ENCODE measurements around the gene LRRC34.
A peak's percentile ranks its signal among the peaks of the same experiment; 100 is the strongest.

LRRC34 gene

DNA sequence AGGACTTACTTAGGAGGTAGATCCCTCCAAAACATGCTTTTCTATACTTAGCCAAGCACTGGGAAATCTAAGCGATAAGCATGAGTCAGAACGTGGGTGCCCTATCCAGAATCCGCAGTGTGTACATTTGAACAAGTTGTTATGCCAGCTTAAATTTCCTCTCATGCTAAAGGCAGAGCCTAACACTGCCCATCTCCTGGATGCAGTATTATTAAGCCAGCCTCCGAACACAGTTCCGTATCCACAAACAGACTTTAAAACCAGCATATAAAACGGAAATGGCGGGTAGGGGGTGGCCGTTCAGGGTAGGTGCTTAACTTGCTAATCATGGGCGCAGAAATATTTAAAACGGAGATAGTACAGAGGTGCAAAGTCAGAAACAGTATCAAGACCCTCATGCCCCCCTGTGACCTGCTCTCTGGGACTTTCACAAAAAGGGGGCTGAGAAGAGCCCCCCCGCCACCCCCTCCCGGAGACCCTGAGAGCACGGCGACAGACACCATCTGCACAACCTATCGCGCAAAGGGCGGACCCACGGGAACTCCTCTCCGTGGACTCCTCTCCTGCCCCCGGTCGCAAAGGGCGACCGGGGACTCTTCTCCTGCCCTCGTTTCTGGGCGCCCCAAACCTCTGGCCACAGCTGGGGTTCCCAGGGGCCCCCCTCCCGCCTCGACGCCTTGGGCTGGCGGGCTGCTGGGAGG, 923 bp downstream of the LRRC34 start:
- Histone ChIP-seq H3K4me1 (no peaks in the 10 kb centered on the region), H3K9ac (peak overlapping the region; percentile 67), H2AFZ (peak overlapping the region; percentile 98), H3K27me3 (ENCODE audit: control insufficient read depth, insufficient read depth, low read length) (no peaks in the 10 kb centered on the region), H3K4me2 (ENCODE audit: low read length) (peak overlapping the region; percentile 72), H3K36me3 (ENCODE audit: control insufficient read depth, insufficient read depth, low read length) (no peaks in the 10 kb centered on the region), H3K9me3 (ENCODE audit: control insufficient read depth, low read length) (no peaks in the 10 kb centered on the region), H3K4me3 (ENCODE audit: low read depth, low read length) (peak overlapping the region; percentile 41), H3K79me2 (no peaks in the 10 kb centered on the region), H3K27ac (peak overlapping the region; percentile 77)
- TF ChIP-seq, protein P1, sequence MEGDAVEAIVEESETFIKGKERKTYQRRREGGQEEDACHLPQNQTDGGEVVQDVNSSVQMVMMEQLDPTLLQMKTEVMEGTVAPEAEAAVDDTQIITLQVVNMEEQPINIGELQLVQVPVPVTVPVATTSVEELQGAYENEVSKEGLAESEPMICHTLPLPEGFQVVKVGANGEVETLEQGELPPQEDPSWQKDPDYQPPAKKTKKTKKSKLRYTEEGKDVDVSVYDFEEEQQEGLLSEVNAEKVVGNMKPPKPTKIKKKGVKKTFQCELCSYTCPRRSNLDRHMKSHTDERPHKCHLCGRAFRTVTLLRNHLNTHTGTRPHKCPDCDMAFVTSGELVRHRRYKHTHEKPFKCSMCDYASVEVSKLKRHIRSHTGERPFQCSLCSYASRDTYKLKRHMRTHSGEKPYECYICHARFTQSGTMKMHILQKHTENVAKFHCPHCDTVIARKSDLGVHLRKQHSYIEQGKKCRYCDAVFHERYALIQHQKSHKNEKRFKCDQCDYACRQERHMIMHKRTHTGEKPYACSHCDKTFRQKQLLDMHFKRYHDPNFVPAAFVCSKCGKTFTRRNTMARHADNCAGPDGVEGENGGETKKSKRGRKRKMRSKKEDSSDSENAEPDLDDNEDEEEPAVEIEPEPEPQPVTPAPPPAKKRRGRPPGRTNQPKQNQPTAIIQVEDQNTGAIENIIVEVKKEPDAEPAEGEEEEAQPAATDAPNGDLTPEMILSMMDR (IDR thresholded peaks at IDR 0.05), result no peak

DNA sequence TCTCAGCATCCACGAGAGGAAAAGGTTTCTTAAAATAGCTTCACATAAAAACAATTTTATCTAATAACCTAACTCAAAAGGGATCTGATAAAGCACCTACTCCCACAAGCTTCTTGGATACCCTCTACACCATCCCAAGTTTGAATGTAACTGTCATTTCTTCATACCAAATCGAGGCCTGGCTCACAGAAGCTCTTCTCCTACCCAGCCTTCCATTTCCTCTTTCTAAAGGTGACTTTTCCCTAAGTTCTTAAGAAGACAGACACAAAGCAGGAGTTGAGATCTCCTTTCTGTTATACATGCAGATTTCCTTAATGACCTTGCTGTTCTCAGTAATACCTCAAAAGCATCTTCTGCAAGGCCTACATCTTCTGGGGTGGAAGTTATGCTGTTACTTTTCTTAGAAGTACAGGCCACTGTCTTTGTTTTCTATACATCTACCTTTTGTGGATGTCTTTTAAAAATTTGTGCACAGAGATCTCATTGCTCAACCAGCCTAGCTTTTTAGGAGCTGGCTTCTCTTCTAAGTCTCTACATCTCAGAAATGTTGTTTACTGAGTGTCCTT, 3.4 kb downstream of the LRRC34 start:
- Histone ChIP-seq H3K36me3 (ENCODE audit: control insufficient read depth, insufficient read depth, low read length) (no peaks in the 10 kb centered on the region), H3K27ac (no peak overlapping the region), H3K4me2 (ENCODE audit: low read length) (no peak overlapping the region), H3K4me3 (ENCODE audit: low read depth, low read length) (no peak overlapping the region), H3K9ac (no peak overlapping the region), H3K79me2 (no peaks in the 10 kb centered on the region), H3K9me3 (ENCODE audit: control insufficient read depth, low read length) (no peaks in the 10 kb centered on the region), H3K4me1 (no peaks in the 10 kb centered on the region), H2AFZ (peak overlapping the region; percentile 43), H3K27me3 (ENCODE audit: control insufficient read depth, insufficient read depth, low read length) (no peaks in the 10 kb centered on the region)
- TF ChIP-seq, protein P1 (IDR thresholded peaks at IDR 0.05), result no peak

DNA sequence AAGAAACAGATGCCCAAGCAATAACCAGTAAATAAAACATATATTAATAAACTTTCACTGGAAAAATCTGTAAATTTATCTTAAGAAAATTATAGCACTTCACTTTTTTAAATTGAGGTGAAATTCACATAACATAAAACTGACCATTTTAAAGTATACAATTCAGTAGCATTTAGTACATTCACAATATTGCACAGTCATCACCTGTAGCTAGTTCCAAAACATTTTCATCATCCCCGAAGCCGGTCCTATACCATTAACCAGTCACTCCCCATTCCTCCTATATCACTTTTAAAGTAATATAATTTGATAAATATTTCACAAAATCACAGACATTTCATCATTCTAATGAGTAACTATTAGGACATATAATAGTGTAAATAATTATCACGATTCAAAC, 8.0 kb downstream of the LRRC34 start:
- no peak overlapping the region for H3K9ac ChIP-seq
- H3K36me3 ChIP-seq (ENCODE audit: control insufficient read depth, insufficient read depth, low read length), result no peaks in the 10 kb centered on the region
- TF ChIP-seq, protein P1 (IDR thresholded peaks at IDR 0.05), result no peak
- no peaks in the 10 kb centered on the region for H3K9me3 ChIP-seq (ENCODE audit: control insufficient read depth, low read length)
- H3K27me3 ChIP-seq (ENCODE audit: control insufficient read depth, insufficient read depth, low read length), result no peaks in the 10 kb centered on the region
- H3K4me1 ChIP-seq, result no peaks in the 10 kb centered on the region
- no peak overlapping the region for H3K4me2 ChIP-seq (ENCODE audit: low read length)
- H2AFZ ChIP-seq, result no peak overlapping the region
- H3K27ac ChIP-seq, result no peak overlapping the region
- no peaks in the 10 kb centered on the region for H3K79me2 ChIP-seq
- no peak overlapping the region for H3K4me3 ChIP-seq (ENCODE audit: low read depth, low read length)

DNA sequence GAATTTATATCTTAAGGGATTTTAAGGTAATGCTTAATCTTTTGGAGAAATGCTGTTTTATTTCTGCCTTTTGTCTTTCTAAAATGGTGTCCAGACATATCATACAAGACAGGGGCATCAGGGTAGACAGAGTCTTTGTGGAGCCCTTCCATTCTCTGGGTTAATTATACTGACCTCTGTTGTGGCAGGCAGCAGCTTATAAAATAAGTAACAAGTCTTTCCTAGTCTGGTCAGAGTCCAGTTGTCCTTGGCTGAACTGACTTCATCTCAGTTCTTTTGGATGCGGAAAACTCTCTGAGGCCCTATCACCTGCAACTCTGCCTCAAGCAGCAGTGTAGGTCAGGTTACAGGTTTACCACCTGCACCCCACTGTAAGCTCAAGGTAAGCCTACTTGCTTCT, 20.3 kb downstream of the LRRC34 start:
- Histone ChIP-seq H3K36me3 (ENCODE audit: control insufficient read depth, insufficient read depth, low read length) (no peaks in the 10 kb centered on the region), H3K4me1 (peaks cover 3% of the 10 kb centered on the region), H3K79me2 (no peaks in the 10 kb centered on the region), H3K4me3 (ENCODE audit: low read depth, low read length) (no peak overlapping the region), H3K27ac (no peak overlapping the region), H3K9me3 (ENCODE audit: control insufficient read depth, low read length) (no peaks in the 10 kb centered on the region), H3K27me3 (ENCODE audit: control insufficient read depth, insufficient read depth, low read length) (no peaks in the 10 kb centered on the region), H2AFZ (no peak overlapping the region), H3K4me2 (ENCODE audit: low read length) (no peak overlapping the region), H3K9ac (no peak overlapping the region)
- TF ChIP-seq, protein P1 (IDR thresholded peaks at IDR 0.05), result no peak

All from parathyroid adenoma (tissue), 2 donors.